Peyer's patch (tissue), 4 donors: ENCODE data around the gene SLC5A2. TPM values are rescaled to one million over a fixed set of nuclear protein-coding genes. Genes with fewer than 3 reads are reported as not detected.
A peak's percentile ranks its signal among the peaks of the same experiment; 100 is the strongest.

Experiments
- DNase-seq, 3 donors: peaks; one replicate each; pipeline ENCODE4 v3.0.0-alpha.2; 2017 to 2019
- H3K27ac ChIP-seq, 4 donors: fragments of 200-600 bp; sonication (generic); one replicate each; pipeline ENCODE4 v1.5.1; 2016 to 2019
- H3K27me3 ChIP-seq, 2 donors: fragments of 200-600 bp; sonication (generic); one replicate each; pipeline ENCODE4 v1.5.1; 2019
- H3K36me3 ChIP-seq, 3 donors: fragments of 200-600 bp; sonication (generic); one replicate each; pipeline ENCODE4 v1.5.1; 2016 to 2019
- H3K4me1 ChIP-seq, 4 donors: fragments of 200-600 bp; sonication (generic); one replicate each; pipeline ENCODE4 v1.5.1; 2016 to 2019
- H3K4me3 ChIP-seq, 4 donors: fragments of 200-600 bp; sonication (generic); 1 replicate in 3 of 4; 2 replicates in 1 of 4; pipeline ENCODE4 v1.5.1; 2016 to 2019; ENCODE audit warnings: mild to moderate bottlenecking in 1 of 4
- H3K9me3 ChIP-seq, 4 donors: fragments of 200-600 bp; sonication (generic); one replicate each; pipeline ENCODE4 v1.5.1; 2016 to 2019; ENCODE audit warnings: mild to moderate bottlenecking in 1 of 4
- POLR2A ChIP-seq, 2 donors: fragments of 450-650 bp; IDR thresholded peaks; one replicate each; pipeline ENCODE4 v1.5.1; 2017; ENCODE audit warnings: antibody characterized with exemption in 2 of 2, mild to moderate bottlenecking in 2 of 2, moderate library complexity in 2 of 2
- total RNA-seq, 4 donors: library from RNA; depleted of rRNA; stranded (reverse); fragments of >200 nt; gene quantifications; one replicate each; pipeline ENCODE4 v1.1.0, GENCODE V29; 2016
- TF ChIP-seq, protein P1 (sequence below), 6 experiments: fragments of 450-650 bp in 4 of 6; fragments of 200-600 bp in 2 of 6; sonication (generic) in 1 of 6; IDR thresholded peaks; one replicate each; pipeline ENCODE4 v1.5.1; 2017 to 2019; ENCODE audit warnings: antibody characterized with exemption in 6 of 6, mild to moderate bottlenecking in 3 of 6, moderate library complexity in 1 of 6

SLC5A2 gene
- total RNA-seq, 4 donors from 2014 or later: 0.94 to 5.4 (median 2.4) TPM; not detected in 1

DNA sequence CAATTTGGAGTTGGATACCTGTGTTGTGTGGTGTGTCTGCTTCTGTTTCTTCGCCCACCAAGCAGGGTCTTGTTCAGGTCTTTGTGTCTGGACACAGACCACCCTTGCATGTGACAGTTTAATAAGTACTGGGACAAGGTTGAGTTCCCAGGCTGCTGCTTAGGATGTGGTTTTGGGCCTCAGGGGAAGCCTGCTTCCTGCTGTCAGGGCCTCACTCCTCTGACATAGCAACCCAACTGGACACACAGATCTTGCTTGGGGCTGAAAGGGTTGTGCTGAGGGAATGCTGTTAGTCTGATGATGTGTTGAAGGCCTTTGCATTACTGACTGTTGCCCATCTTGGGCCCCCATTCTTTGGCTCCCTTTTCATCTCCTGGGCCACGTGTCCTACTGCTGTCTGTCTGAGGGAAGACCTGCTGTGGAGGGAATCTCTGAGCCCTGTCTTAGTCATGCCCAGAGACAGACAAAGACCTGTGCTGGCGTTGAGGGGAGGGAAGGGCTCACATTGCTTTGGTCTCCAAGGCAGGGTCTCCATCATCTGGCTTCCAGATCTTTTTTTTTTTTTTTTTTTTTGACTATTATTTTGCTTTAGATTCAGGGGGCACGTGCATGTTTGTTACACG, 15.7 kb upstream of the SLC5A2 start:
- Histone ChIP-seq H3K27me3 (no peaks in the 10 kb centered on the region), H3K27ac (peak overlapping the region in 1 of 4 donors; percentile 20), H3K36me3 (peaks cover 0 to 38% (median 0%) of the 10 kb centered on the region in 3 donors), H3K4me3 (no peak overlapping the region), H3K9me3 (no peaks in the 10 kb centered on the region), H3K4me1 (peaks cover 0 to 15% (median 8%) of the 10 kb centered on the region in 4 donors)
- TF ChIP-seq, protein P1, sequence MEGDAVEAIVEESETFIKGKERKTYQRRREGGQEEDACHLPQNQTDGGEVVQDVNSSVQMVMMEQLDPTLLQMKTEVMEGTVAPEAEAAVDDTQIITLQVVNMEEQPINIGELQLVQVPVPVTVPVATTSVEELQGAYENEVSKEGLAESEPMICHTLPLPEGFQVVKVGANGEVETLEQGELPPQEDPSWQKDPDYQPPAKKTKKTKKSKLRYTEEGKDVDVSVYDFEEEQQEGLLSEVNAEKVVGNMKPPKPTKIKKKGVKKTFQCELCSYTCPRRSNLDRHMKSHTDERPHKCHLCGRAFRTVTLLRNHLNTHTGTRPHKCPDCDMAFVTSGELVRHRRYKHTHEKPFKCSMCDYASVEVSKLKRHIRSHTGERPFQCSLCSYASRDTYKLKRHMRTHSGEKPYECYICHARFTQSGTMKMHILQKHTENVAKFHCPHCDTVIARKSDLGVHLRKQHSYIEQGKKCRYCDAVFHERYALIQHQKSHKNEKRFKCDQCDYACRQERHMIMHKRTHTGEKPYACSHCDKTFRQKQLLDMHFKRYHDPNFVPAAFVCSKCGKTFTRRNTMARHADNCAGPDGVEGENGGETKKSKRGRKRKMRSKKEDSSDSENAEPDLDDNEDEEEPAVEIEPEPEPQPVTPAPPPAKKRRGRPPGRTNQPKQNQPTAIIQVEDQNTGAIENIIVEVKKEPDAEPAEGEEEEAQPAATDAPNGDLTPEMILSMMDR (IDR thresholded peaks at IDR 0.05): no peak
- no peak for TF ChIP-seq POLR2A (IDR thresholded peaks at IDR 0.05)
- peak in 1 of 3 donors; percentile 52 for DNase-seq

DNA sequence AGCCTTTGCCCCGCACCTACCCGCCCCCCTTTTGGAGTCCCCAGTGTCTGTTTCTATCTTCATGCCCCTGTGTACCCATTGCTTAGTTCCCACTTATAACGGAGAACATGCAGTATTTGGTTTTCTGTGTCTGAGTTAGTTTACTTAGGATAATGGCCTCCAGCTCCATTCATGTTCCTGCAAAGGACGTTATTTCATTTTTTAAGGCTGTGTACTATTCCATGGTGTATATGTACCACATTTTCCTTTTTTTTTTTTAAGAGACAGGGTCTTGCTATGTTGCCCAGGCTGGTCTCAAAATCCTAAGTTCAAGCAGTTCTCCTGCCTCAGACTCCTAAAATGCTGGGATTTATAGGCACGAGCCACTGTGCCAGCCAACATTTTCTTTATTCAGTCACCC, 15.1 kb upstream of the SLC5A2 start:
- H3K4me1 ChIP-seq: peaks cover 0 to 16% (median 9%) of the 10 kb centered on the region in 4 donors
- no peak overlapping the region for H3K4me3 ChIP-seq
- H3K9me3 ChIP-seq: no peaks in the 10 kb centered on the region
- no peaks in the 10 kb centered on the region for H3K27me3 ChIP-seq
- TF ChIP-seq, protein P1 (IDR thresholded peaks at IDR 0.05): no peak
- TF ChIP-seq POLR2A (IDR thresholded peaks at IDR 0.05): no peak
- H3K36me3 ChIP-seq: peaks cover 0 to 32% (median 0%) of the 10 kb centered on the region in 3 donors
- H3K27ac ChIP-seq: no peak overlapping the region
- no peak for DNase-seq

DNA sequence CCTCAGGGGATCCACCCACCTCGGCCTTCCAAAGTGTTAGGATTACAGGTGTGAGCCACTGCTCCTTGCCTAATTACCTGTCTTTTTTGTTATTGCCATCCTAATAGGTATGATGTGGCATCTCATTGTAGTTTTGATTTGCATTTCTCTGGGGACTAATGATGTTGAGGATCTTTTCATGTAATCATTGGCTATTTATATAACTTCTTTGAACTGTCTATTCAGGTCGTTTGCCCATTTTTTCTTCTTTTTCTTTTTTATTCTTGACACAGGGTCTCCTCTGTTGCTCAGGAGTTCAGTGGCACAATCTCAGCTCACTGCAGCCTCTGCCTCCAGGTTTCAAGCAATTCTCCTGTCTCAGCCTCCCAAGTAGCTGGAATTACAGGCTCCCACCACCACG, 12.3 kb upstream of the SLC5A2 start:
- H3K27me3 ChIP-seq: no peaks in the 10 kb centered on the region
- TF ChIP-seq, protein P1 (IDR thresholded peaks at IDR 0.05): no peak
- TF ChIP-seq POLR2A (IDR thresholded peaks at IDR 0.05): no peak
- no peak overlapping the region for H3K4me3 ChIP-seq
- peaks cover 0 to 14% (median 0%) of the 10 kb centered on the region in 3 donors for H3K36me3 ChIP-seq
- H3K9me3 ChIP-seq: no peaks in the 10 kb centered on the region
- peaks cover 0 to 37% (median 11%) of the 10 kb centered on the region in 4 donors for H3K4me1 ChIP-seq
- H3K27ac ChIP-seq: peak overlapping the region in 2 of 4 donors; percentile 83 to 89
- no peak for DNase-seq

DNA sequence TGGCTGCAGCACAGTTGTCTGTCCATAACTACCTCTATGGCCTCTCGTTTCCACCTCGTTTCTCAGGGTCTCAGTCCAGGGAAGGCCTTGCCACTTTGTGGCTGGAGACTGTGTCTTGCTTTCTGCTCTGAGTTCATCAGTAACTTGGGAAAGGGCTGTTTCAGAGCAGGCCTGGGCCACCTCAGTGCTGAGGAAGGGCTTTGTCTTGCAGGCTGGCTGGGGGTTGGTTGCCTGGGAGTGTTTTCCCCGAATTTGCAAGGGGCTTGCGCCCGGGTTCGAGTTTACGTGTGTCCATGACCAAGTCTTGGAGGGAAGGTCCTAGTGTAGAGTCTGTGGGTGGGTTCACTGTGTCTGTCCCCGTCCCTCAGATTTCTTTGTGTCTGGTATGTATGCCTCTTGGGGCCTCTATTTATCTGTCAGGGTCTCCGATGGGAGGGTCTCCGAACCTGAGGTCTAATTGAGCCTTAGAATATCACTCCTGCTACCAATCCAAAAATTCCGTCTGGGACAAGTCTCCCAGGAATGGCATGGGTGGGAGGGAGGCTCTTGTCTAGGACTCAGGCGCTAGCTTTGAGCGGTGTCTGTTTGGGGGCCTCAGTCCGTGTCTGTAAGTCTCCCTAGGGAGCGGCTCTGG, 11.6 kb upstream of the SLC5A2 start:
- no peak for DNase-seq
- Histone ChIP-seq H3K4me1 (peaks cover 0 to 45% (median 14%) of the 10 kb centered on the region in 4 donors), H3K27me3 (no peaks in the 10 kb centered on the region), H3K36me3 (peaks cover 0 to 6% (median 0%) of the 10 kb centered on the region in 3 donors), H3K27ac (peak overlapping the region; percentile 50 to 89 (median 77)), H3K4me3 (peak overlapping the region; percentile 37 to 66 (median 52)), H3K9me3 (no peaks in the 10 kb centered on the region)
- TF ChIP-seq POLR2A (IDR thresholded peaks at IDR 0.05): no peak
- TF ChIP-seq, protein P1 (IDR thresholded peaks at IDR 0.05): no peak

DNA sequence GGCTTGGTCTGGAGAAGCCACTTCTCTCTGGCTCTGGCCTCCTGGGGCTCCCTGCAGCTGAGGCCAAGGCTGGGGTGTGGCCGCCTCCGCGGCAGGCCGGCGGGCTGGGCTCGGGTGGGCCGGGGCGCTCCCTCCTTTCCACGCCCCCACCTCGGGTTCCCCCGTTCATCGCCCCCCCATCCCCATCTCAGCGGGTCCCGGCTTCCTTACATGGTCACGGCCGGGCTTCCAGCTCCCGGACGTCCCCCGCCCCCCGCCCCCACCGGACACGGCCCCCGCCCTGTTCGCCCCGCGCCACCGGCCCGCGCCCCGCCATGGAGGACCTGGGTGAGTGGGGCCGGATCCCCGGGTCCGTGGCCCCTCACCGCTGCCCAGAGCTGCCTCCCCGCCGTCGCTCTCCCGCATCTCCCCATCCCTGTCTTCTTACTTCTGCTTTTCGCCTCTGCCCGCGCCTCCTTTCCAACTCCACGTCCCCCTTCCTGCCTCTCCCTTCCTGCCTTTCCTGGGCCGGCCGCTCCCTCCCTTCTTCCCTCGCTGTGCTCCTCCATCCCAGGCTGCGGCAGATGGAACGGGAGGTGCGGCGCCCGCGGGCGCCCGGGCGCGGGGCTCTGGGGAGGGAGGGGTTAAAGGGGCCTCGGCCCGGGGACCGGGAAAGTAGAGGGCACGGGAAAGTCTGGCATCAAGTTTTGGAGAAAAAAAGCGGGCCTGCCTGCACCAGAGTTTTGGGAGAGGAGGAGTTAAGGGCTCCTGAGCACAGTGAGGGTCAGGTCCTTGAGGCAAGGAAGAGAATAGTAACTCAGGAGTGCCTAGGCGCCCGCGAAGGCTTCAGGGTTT, 10.8 kb upstream of the SLC5A2 start, which contains the start of gene TGFB1I1:
Gene TGFB1I1, plus strand, starts transcription at position 278 of the 834 bp plus-strand sequence. Its CDS starts 37 bp downstream, at position 315.
- H3K27ac ChIP-seq: peak within 1 kb of the TSS; percentile 50 to 89 (median 77)
- no peak for TF ChIP-seq POLR2A (IDR thresholded peaks at IDR 0.05)
- TF ChIP-seq, protein P1 (IDR thresholded peaks at IDR 0.05): no peak
- H3K36me3 ChIP-seq: peaks cover 0 to 4% (median 0%) of the 10 kb centered on the region in 3 donors
- peak within 1 kb of the TSS; percentile 37 to 66 (median 52) for H3K4me3 ChIP-seq
- no peaks in the 10 kb centered on the region for H3K27me3 ChIP-seq
- peaks cover 0 to 46% (median 14%) of the 10 kb centered on the region in 4 donors for H3K4me1 ChIP-seq
- DNase-seq: peak in 2 of 3 donors; percentile 61 to 62
- no peaks in the 10 kb centered on the region for H3K9me3 ChIP-seq
